WTC11 (cell line): ENCODE data around the gene C10orf120. TPM values are rescaled to one million over a fixed set of nuclear protein-coding genes. Genes with fewer than 3 reads are reported as not detected.

Experiments used
- ATAC-seq: fragments of 200-7000 bp; cut with Tn5 transposase; 2 replicates; pipeline ENCODE4 v1.10.0; 2021; ENCODE audit warnings: mild to moderate bottlenecking, moderate library complexity
- CTCF ChIA-PET: fragments of 300-600 bp; sonication (Branson Sonifier 250); formaldehyde crosslinking; loops from one replicate; lab custom pipeline; 2021; ENCODE audit warnings: antibody characterized with exemption; lab: Charles Lee
- POLR2A ChIA-PET: fragments of 350-600 bp; sonication (Branson Sonifier 250); formaldehyde crosslinking; loops from one replicate; lab custom pipeline; 2021; ENCODE audit warnings: antibody characterized with exemption; lab: Charles Lee
- DNase-seq: peaks from one replicate; pipeline ENCODE4 v3.0.0; 2021; ENCODE audit warnings: low spot score
- H3K27ac Mint-ChIP-seq: 2 replicates; pipeline ENCODE4 v1.8.0; 2021; ENCODE audit warnings: mixed read lengths
- H3K27me3 Mint-ChIP-seq: 2 replicates; pipeline ENCODE4 v1.8.0; 2021; ENCODE audit warnings: low read depth, mild to moderate bottlenecking, moderate library complexity, mixed read lengths
- H3K36me3 Mint-ChIP-seq: 2 replicates; pipeline ENCODE4 v1.8.0; 2021; ENCODE audit warnings: mixed read lengths
- H3K4me1 Mint-ChIP-seq: 2 replicates; pipeline ENCODE4 v1.8.0; 2022; ENCODE audit warnings: mixed read lengths
- H3K4me3 Mint-ChIP-seq: 2 replicates; pipeline ENCODE4 v1.8.0; 2021; ENCODE audit warnings: mild to moderate bottlenecking, moderate library complexity, mixed read lengths
- H3K9me3 Mint-ChIP-seq: 2 replicates; pipeline ENCODE4 v1.8.0; 2021; ENCODE audit warnings: mixed read lengths
- ARID4B ChIP-seq: sonication (generic); formaldehyde crosslinking; IDR thresholded peaks from 2 replicates; pipeline ENCODE4 v1.8.0; 2023; ENCODE audit warnings: missing genetic modification reagents, mild to moderate bottlenecking, borderline replicate concordance
- CTCF ChIP-seq: fragments of 200-600 bp; IDR thresholded peaks from 2 replicates; pipeline ENCODE4 v1.8.0; 2022; ENCODE audit warnings: antibody characterized with exemption
- ELF4 ChIP-seq: sonication (generic); formaldehyde crosslinking; IDR thresholded peaks from 2 replicates; pipeline ENCODE4 v1.8.1; 2022; ENCODE audit warnings: low read depth, mild to moderate bottlenecking, moderate library complexity, missing genetic modification reagents
- FOXJ3 ChIP-seq: sonication (generic); formaldehyde crosslinking; IDR thresholded peaks from 2 replicates; pipeline ENCODE4 v1.9.0; 2021; ENCODE audit warnings: missing genetic modification reagents, mild to moderate bottlenecking, borderline replicate concordance
- FOXK1 ChIP-seq: sonication (generic); formaldehyde crosslinking; IDR thresholded peaks from 2 replicates; pipeline ENCODE4 v1.8.0; 2022; ENCODE audit warnings: mild to moderate bottlenecking, moderate library complexity, missing genetic modification reagents
- JUN ChIP-seq: sonication (generic); formaldehyde crosslinking; IDR thresholded peaks from 2 replicates; pipeline ENCODE4 v1.8.0; 2023; ENCODE audit warnings: mild to moderate bottlenecking, missing genetic modification reagents
- KAT7 ChIP-seq: sonication (generic); formaldehyde crosslinking; IDR thresholded peaks from 2 replicates; pipeline ENCODE4 v1.8.1; 2023; ENCODE audit warnings: missing genetic modification reagents, mild to moderate bottlenecking, borderline replicate concordance
- MAX ChIP-seq: sonication (generic); formaldehyde crosslinking; IDR thresholded peaks from 2 replicates; pipeline ENCODE4 v1.8.0; 2022; ENCODE audit warnings: mild to moderate bottlenecking, missing genetic modification reagents
- MXD4 ChIP-seq: fragments of 250-450 bp; sonication (Bioruptor Pico); IDR thresholded peaks from 2 replicates; pipeline ENCODE4 v1.8.0; 2021; ENCODE audit warnings: mild to moderate bottlenecking, moderate library complexity, borderline replicate concordance
- MYBL2 ChIP-seq: sonication (generic); formaldehyde crosslinking; IDR thresholded peaks from 2 replicates; pipeline ENCODE4 v1.8.1; 2023; ENCODE audit warnings: mild to moderate bottlenecking, moderate library complexity, missing genetic modification reagents
- NFE2L1 ChIP-seq: sonication (generic); formaldehyde crosslinking; IDR thresholded peaks from 2 replicates; pipeline ENCODE4 v1.8.1; 2023; ENCODE audit warnings: missing genetic modification reagents
- NR2C2 ChIP-seq: sonication (generic); formaldehyde crosslinking; IDR thresholded peaks from 2 replicates; pipeline ENCODE4 v1.8.0; 2022; ENCODE audit warnings: mild to moderate bottlenecking, missing genetic modification reagents
- USF2 ChIP-seq: sonication (generic); formaldehyde crosslinking; IDR thresholded peaks from 2 replicates; pipeline ENCODE4 v1.8.1; 2023; ENCODE audit warnings: mild to moderate bottlenecking, missing genetic modification reagents, moderate library complexity
- ZNF121 ChIP-seq: sonication (generic); formaldehyde crosslinking; IDR thresholded peaks from 2 replicates; pipeline ENCODE4 v1.8.0; 2023; ENCODE audit warnings: missing genetic modification reagents
- ZNF317 ChIP-seq: sonication (generic); formaldehyde crosslinking; IDR thresholded peaks from 2 replicates; pipeline ENCODE4 v1.8.1; 2023; ENCODE audit warnings: low read depth, mild to moderate bottlenecking, moderate library complexity, missing genetic modification reagents, borderline replicate concordance
- total RNA-seq: library from RNA; stranded (reverse); gene quantifications from 3 replicates; pipeline ENCODE4 v1.2.3, GENCODE V29; 2021

Gene C10orf120
- total RNA-seq, 1 experiment from 2014 or later, result not detected

- peaks cover 8% of the 10 kb centered on the region for H3K4me1 Mint-ChIP-seq
- CTCF ChIA-PET, result no interaction called here
- ATAC-seq (no peak), DNase-seq (no peak)
- no peak overlapping the region for H3K4me3 Mint-ChIP-seq
- no peaks in the 10 kb centered on the region for H3K36me3 Mint-ChIP-seq
- H3K27me3 Mint-ChIP-seq, result no peaks in the 10 kb centered on the region
- no peak overlapping the region for H3K27ac Mint-ChIP-seq
- POLR2A ChIA-PET, result no interaction called here
- H3K9me3 Mint-ChIP-seq, result 0 out of 2 replicates have a peak, but pooled peaks cover 5% of the 10 kb centered on the region
- TF ChIP-seq JUN (CRISPR knock-in tag), result no peak
Measured at GRCh38 chr10:122665946-122666345, 33.7 kb downstream of the C10orf120 start.

GRCh38 chr10:122665329-122665860, 34.3 kb downstream of the C10orf120 start:
- CTCF ChIA-PET, result interaction anchor here (2.4 kb wide), 1 partner anchor 17 kb away, joined by 11 read pairs; no protein-coding TSS in a partner anchor
- POLR2A ChIA-PET, result no interaction called here
- DNase-seq (no peak), ATAC-seq (no peak)
- Mint-ChIP-seq H3K27me3 (no peaks in the 10 kb centered on the region), H3K9me3 (no peaks in the 10 kb centered on the region), H3K36me3 (no peaks in the 10 kb centered on the region), H3K4me3 (no peak overlapping the region), H3K27ac (no peak overlapping the region), H3K4me1 (peaks cover 8% of the 10 kb centered on the region)
- TF ChIP-seq ZNF317 (CRISPR knock-in tag), result no peak
- TF ChIP-seq NFE2L1, result no peak
- TF ChIP-seq MXD4, result no peak
- no peak for TF ChIP-seq KAT7
- no peak for TF ChIP-seq NR2C2 (CRISPR knock-in tag)
- no peak for TF ChIP-seq FOXK1 (CRISPR knock-in tag)
- TF ChIP-seq MAX (CRISPR knock-in tag), result no peak
- TF ChIP-seq ARID4B (CRISPR knock-in tag), result no peak
- no peak for TF ChIP-seq USF2 (CRISPR knock-in tag)
- TF ChIP-seq ELF4 (CRISPR knock-in tag), result no peak
- TF ChIP-seq ZNF121 (CRISPR knock-in tag), result no peak
- no peak for TF ChIP-seq MYBL2 (CRISPR knock-in tag)
- no peak for TF ChIP-seq FOXJ3 (CRISPR knock-in tag)

GRCh38 chr10:122664501-122664900, 35.1 kb downstream of the C10orf120 start:
- CTCF ChIA-PET, result interaction anchor here (2.4 kb wide), 1 partner anchor 16 kb away, joined by 11 read pairs; no protein-coding TSS in a partner anchor
- no peak for ATAC-seq
- POLR2A ChIA-PET, result no interaction called here

More at GRCh38 chr10:122664501-122664900, 35.1 kb downstream of the C10orf120 start:
- Mint-ChIP-seq H3K27me3 (no peaks in the 10 kb centered on the region), H3K4me1 (peaks cover 8% of the 10 kb centered on the region), H3K9me3 (no peaks in the 10 kb centered on the region), H3K27ac (no peak overlapping the region), H3K4me3 (no peak overlapping the region), H3K36me3 (no peaks in the 10 kb centered on the region)
- DNase-seq, result no peak
- TF ChIP-seq USF2 (CRISPR knock-in tag) (no peak), NFE2L1 (no peak), CTCF (no peak)
